Hematopoietic multipotent progenitor cell treated with erythropoietin and hydrocortisone succinate and interleukin-3 and kit ligand, for 8 days (in vitro differentiated cells): ENCODE results near the gene ZNF574.
"Not testable (repeated sequence)": the region's sequence is repeated elsewhere in the genome, so short reads cannot be mapped to it uniquely, and the experiment has no call there.

Experiments used
- DNase-seq: peaks from one replicate; pipeline ENCODE4 v3.0.0-alpha.2; 2015

ZNF574 gene

GRCh38 chr19:42083537-42083936 is 7.6 kb downstream of the ZNF574 start:
- no peak for DNase-seq

- no peak for DNase-seq
Measured at GRCh38 chr19:42086188-42086736, 10.3 kb downstream of the ZNF574 start.

GRCh38 chr19:42086770-42087550 is 11.0 kb downstream of the ZNF574 start:
- no peak for DNase-seq

- no peak for DNase-seq
Measured at GRCh38 chr19:42088471-42089190, 12.7 kb downstream of the ZNF574 start.

GRCh38 chr19:42089191-42089750 is 13.3 kb downstream of the ZNF574 start:
- no peak for DNase-seq

- DNase-seq = no peak
Measured at GRCh38 chr19:42089772-42090171, 13.8 kb downstream of the ZNF574 start.

- DNase-seq = no peak
Measured at GRCh38 chr19:42090672-42091071, 14.7 kb downstream of the ZNF574 start.

GRCh38 chr19:42091300-42091699 is 15.3 kb downstream of the ZNF574 start:
- DNase-seq = no peak

- peak; percentile 81 for DNase-seq
Measured at GRCh38 chr19:42091742-42092141, 15.8 kb downstream of the ZNF574 start.

- peak; percentile 70 for DNase-seq
Measured at GRCh38 chr19:42092350-42092749, 16.4 kb downstream of the ZNF574 start.

GRCh38 chr19:42093505-42093904 is 17.5 kb downstream of the ZNF574 start:
- DNase-seq = no peak

GRCh38 chr19:42093926-42094325 is 18.0 kb downstream of the ZNF574 start:
- DNase-seq = no peak

- DNase-seq = no peak
Measured at GRCh38 chr19:42095142-42095813, 19.3 kb downstream of the ZNF574 start.

GRCh38 chr19:42095814-42096230 is 19.9 kb downstream of the ZNF574 start:
- DNase-seq = no peak

- no peak for DNase-seq
Measured at GRCh38 chr19:42096255-42096837, 20.4 kb downstream of the ZNF574 start.

GRCh38 chr19:42097461-42097860 is 21.5 kb downstream of the ZNF574 start:
- no peak for DNase-seq

GRCh38 chr19:42098781-42099180 is 22.8 kb downstream of the ZNF574 start:
- DNase-seq = no peak

GRCh38 chr19:42099336-42099925 is 23.5 kb downstream of the ZNF574 start:
- DNase-seq = no peak

- DNase-seq = not testable (repeated sequence)
Measured at GRCh38 chr19:42100241-42100640, 24.3 kb downstream of the ZNF574 start.

- no peak for DNase-seq
Measured at GRCh38 chr19:42102877-42103276, 26.9 kb downstream of the ZNF574 start.

- DNase-seq = no peak
Measured at GRCh38 chr19:42105368-42105767, 29.4 kb downstream of the ZNF574 start.
